ENCODE data around the gene MALL.
"Not testable (repeated sequence)": the region's sequence is repeated elsewhere in the genome, so short reads cannot be mapped to it uniquely, and the experiment has no call there.

Gene MALL

GRCh38 chr2:110054521-110055407 is 60.9 kb downstream of the MALL start:
- not testable (repeated sequence) for H3K27me3 ChIP-seq (ENCODE audit: insufficient read depth, low read length); H3K36me3 ChIP-seq (ENCODE audit: insufficient read depth, low read depth, low read length); H3K27ac ChIP-seq (ENCODE audit: low read length); H3K9ac ChIP-seq (ENCODE audit: low read depth, low read length); H3K4me1 ChIP-seq (ENCODE audit: insufficient read depth, low read length); H3K4me3 ChIP-seq (ENCODE audit: low read length); H3K9me3 ChIP-seq (ENCODE audit: insufficient read depth, low read depth, low read length)

GRCh38 chr2:110053688-110054087 is 61.9 kb downstream of the MALL start:
- H3K27ac ChIP-seq (ENCODE audit: low read length); H3K4me3 ChIP-seq (ENCODE audit: low read length); H3K9me3 ChIP-seq (ENCODE audit: insufficient read depth, low read depth, low read length): not testable (repeated sequence)

GRCh38 chr2:110052166-110052565 is 63.5 kb downstream of the MALL start:
- H3K27me3 ChIP-seq (ENCODE audit: insufficient read depth, low read length); H3K9me3 ChIP-seq (ENCODE audit: insufficient read depth, low read depth, low read length); H3K9ac ChIP-seq (ENCODE audit: low read depth, low read length); H3K27ac ChIP-seq (ENCODE audit: low read length); H3K4me3 ChIP-seq (ENCODE audit: low read length); H3K4me1 ChIP-seq (ENCODE audit: insufficient read depth, low read length); H3K36me3 ChIP-seq (ENCODE audit: insufficient read depth, low read depth, low read length): not testable (repeated sequence)

More at GRCh38 chr2:110053688-110054087, 61.9 kb downstream of the MALL start:
- not testable (repeated sequence) for H3K36me3 ChIP-seq (ENCODE audit: insufficient read depth, low read depth, low read length); H3K27me3 ChIP-seq (ENCODE audit: insufficient read depth, low read length); H3K9ac ChIP-seq (ENCODE audit: low read depth, low read length); H3K4me1 ChIP-seq (ENCODE audit: insufficient read depth, low read length)

- not testable (repeated sequence) for H3K27me3 ChIP-seq (ENCODE audit: insufficient read depth, low read length); H3K4me1 ChIP-seq (ENCODE audit: insufficient read depth, low read length); H3K9me3 ChIP-seq (ENCODE audit: insufficient read depth, low read depth, low read length); H3K9ac ChIP-seq (ENCODE audit: low read depth, low read length); H3K4me3 ChIP-seq (ENCODE audit: low read length); H3K36me3 ChIP-seq (ENCODE audit: insufficient read depth, low read depth, low read length); H3K27ac ChIP-seq (ENCODE audit: low read length)
Observed at GRCh38 chr2:110050222-110050621, 65.4 kb downstream of the MALL start.

GRCh38 chr2:110049769-110050168 is 65.9 kb downstream of the MALL start:
- not testable (repeated sequence) for H3K4me1 ChIP-seq (ENCODE audit: insufficient read depth, low read length); H3K9ac ChIP-seq (ENCODE audit: low read depth, low read length); H3K36me3 ChIP-seq (ENCODE audit: insufficient read depth, low read depth, low read length); H3K27ac ChIP-seq (ENCODE audit: low read length); H3K4me3 ChIP-seq (ENCODE audit: low read length); H3K27me3 ChIP-seq (ENCODE audit: insufficient read depth, low read length); H3K9me3 ChIP-seq (ENCODE audit: insufficient read depth, low read depth, low read length)

- H3K4me3 ChIP-seq (ENCODE audit: low read length), result not testable (repeated sequence)
Observed at GRCh38 chr2:110048255-110049197, 67.1 kb downstream of the MALL start.

GRCh38 chr2:110047225-110047624 is 68.4 kb downstream of the MALL start:
- H3K4me3 ChIP-seq (ENCODE audit: low read length); H3K9ac ChIP-seq (ENCODE audit: low read depth, low read length); H3K4me1 ChIP-seq (ENCODE audit: insufficient read depth, low read length); H3K36me3 ChIP-seq (ENCODE audit: insufficient read depth, low read depth, low read length); H3K9me3 ChIP-seq (ENCODE audit: insufficient read depth, low read depth, low read length); H3K27me3 ChIP-seq (ENCODE audit: insufficient read depth, low read length); H3K27ac ChIP-seq (ENCODE audit: low read length): not testable (repeated sequence)

More at GRCh38 chr2:110048255-110049197, 67.1 kb downstream of the MALL start:
- not testable (repeated sequence) for H3K27ac ChIP-seq (ENCODE audit: low read length); H3K4me1 ChIP-seq (ENCODE audit: insufficient read depth, low read length); H3K9me3 ChIP-seq (ENCODE audit: insufficient read depth, low read depth, low read length); H3K27me3 ChIP-seq (ENCODE audit: insufficient read depth, low read length); H3K9ac ChIP-seq (ENCODE audit: low read depth, low read length); H3K36me3 ChIP-seq (ENCODE audit: insufficient read depth, low read depth, low read length)

- H3K27me3 ChIP-seq (ENCODE audit: insufficient read depth, low read length); H3K27ac ChIP-seq (ENCODE audit: low read length); H3K9me3 ChIP-seq (ENCODE audit: insufficient read depth, low read depth, low read length); H3K36me3 ChIP-seq (ENCODE audit: insufficient read depth, low read depth, low read length); H3K4me1 ChIP-seq (ENCODE audit: insufficient read depth, low read length); H3K9ac ChIP-seq (ENCODE audit: low read depth, low read length); H3K4me3 ChIP-seq (ENCODE audit: low read length): not testable (repeated sequence)
Observed at GRCh38 chr2:110041941-110042660, 73.5 kb downstream of the MALL start.

GRCh38 chr2:110037336-110037735 is 78.3 kb downstream of the MALL start:
- H3K9me3 ChIP-seq (ENCODE audit: insufficient read depth, low read depth, low read length); H3K36me3 ChIP-seq (ENCODE audit: insufficient read depth, low read depth, low read length); H3K27me3 ChIP-seq (ENCODE audit: insufficient read depth, low read length); H3K4me3 ChIP-seq (ENCODE audit: low read length); H3K27ac ChIP-seq (ENCODE audit: low read length); H3K9ac ChIP-seq (ENCODE audit: low read depth, low read length); H3K4me1 ChIP-seq (ENCODE audit: insufficient read depth, low read length): not testable (repeated sequence)

GRCh38 chr2:110035384-110035783 is 80.2 kb downstream of the MALL start:
- H3K36me3 ChIP-seq (ENCODE audit: insufficient read depth, low read depth, low read length); H3K4me1 ChIP-seq (ENCODE audit: insufficient read depth, low read length); H3K4me3 ChIP-seq (ENCODE audit: low read length); H3K27me3 ChIP-seq (ENCODE audit: insufficient read depth, low read length); H3K27ac ChIP-seq (ENCODE audit: low read length); H3K9ac ChIP-seq (ENCODE audit: low read depth, low read length); H3K9me3 ChIP-seq (ENCODE audit: insufficient read depth, low read depth, low read length): not testable (repeated sequence)

GRCh38 chr2:110034935-110035334 is 80.7 kb downstream of the MALL start:
- not testable (repeated sequence) for H3K4me3 ChIP-seq (ENCODE audit: low read length); H3K4me1 ChIP-seq (ENCODE audit: insufficient read depth, low read length); H3K36me3 ChIP-seq (ENCODE audit: insufficient read depth, low read depth, low read length); H3K9me3 ChIP-seq (ENCODE audit: insufficient read depth, low read depth, low read length); H3K9ac ChIP-seq (ENCODE audit: low read depth, low read length); H3K27me3 ChIP-seq (ENCODE audit: insufficient read depth, low read length); H3K27ac ChIP-seq (ENCODE audit: low read length)

All from iPS-20b (cell line).